Psoas muscle (tissue), 8 donors: Measurements from ENCODE around the gene FAM53B. TPM values are rescaled to one million over a fixed set of nuclear protein-coding genes. Genes with fewer than 3 reads are reported as not detected.

Source experiments
- ATAC-seq, 4 donors: fragments of 200-7000 bp; cut with Tn5 transposase; one replicate each; pipeline ENCODE4 v1.9.1; 2020; ENCODE audit warnings: moderate library complexity in 3 of 4, mild to moderate bottlenecking in 2 of 4
- DNase-seq, 2 donors: peaks; one replicate each; pipeline ENCODE4 v3.0.0-alpha.2; 2020
- H3K27ac ChIP-seq: fragments of 200-600 bp; one replicate; pipeline ENCODE4 v1.8.0; 2022
- H3K27me3 ChIP-seq, 3 donors: fragments of 200-600 bp in 1 of 3; one replicate each; pipeline versions ENCODE4 v1.6.1 to v1.8.0; 2013 to 2022; ENCODE audit warnings: low read length in 2 of 3, mild to moderate bottlenecking in 2 of 3, moderate library complexity in 1 of 3; ENCODE audit not compliant: insufficient read depth in 3 of 3
- H3K36me3 ChIP-seq, 2 donors: fragments of 200-600 bp in 1 of 2; one replicate each; pipeline versions ENCODE4 v1.6.1 to v1.8.0; 2013 to 2022; ENCODE audit warnings: low read depth in 1 of 2, mild to moderate bottlenecking in 1 of 2, moderate library complexity in 1 of 2; ENCODE audit not compliant: insufficient read depth in 1 of 2
- H3K4me1 ChIP-seq: fragments of 200-600 bp; one replicate; pipeline ENCODE4 v1.8.0; 2022
- H3K4me3 ChIP-seq: fragments of 200-600 bp; one replicate; pipeline ENCODE4 v1.8.0; 2022; ENCODE audit warnings: mild to moderate bottlenecking
- H3K9me3 ChIP-seq: fragments of 200-600 bp; one replicate; pipeline ENCODE4 v1.8.0; 2022
- CTCF ChIP-seq: fragments of 200-600 bp; IDR thresholded peaks from one replicate; pipeline ENCODE4 v1.8.0; 2022; ENCODE audit warnings: antibody characterized with exemption
- WGBS, 3 donors: extraction: QIAGEN DNeasy Blood & Tissue Kit; methylation state at CpG; one replicate each; pipeline versions ENCODE4 v1.1.6 to v1.1.7; 2013; 5-methylcytosine and 5-hydroxymethylcytosine counted together
- intact Hi-C, 2 donors: fragments of 100-400 bp; cut with DNase I; formaldehyde crosslinking; loops; one replicate each; pipeline versions ENCODE4 v1.11.0 to v1.14.2; 2022
- polyA plus RNA-seq, 3 donors: library from polyadenylated mRNA; stranded (reverse); fragments of 200-250 nt; gene quantifications; one replicate each; pipeline ENCODE4 v1.2.3, GENCODE V29; 2013
- total RNA-seq, 4 donors: library from RNA; stranded (reverse); fragmentation: NEBNext Ultra II Directional in 2 of 4; extraction: Animal tissue kit (Norgen Biotek cat#: 25700) in 2 of 4; gene quantifications; one replicate each; pipeline versions ENCODE4 v1.2.1 to v1.2.4, GENCODE V29; 2021 to 2023
- donor health status: healthy with polysubstance abuse.
- donor health status: DM: no; HTN: no; CAD: no; lungs with moderate emphysema.
- donor health status: Bipolar disorder and iron deficiency.
- donor health status: healthy.
- donor health status: DM: yes; HTN: yes; CAD: no.
- donor health status: DM: no; HTN: no; CAD: no.
- donor health status: DM: no; HTN: no; CAD: no.
- donor health status: DM: yes; HTN: yes; CAD: no.

The FAM53B gene
- total and polyA plus RNA-seq, 7 donors = 31.0 to 178 (median 49.5) TPM

- DNase-seq (no peak), ATAC-seq (peak in 3 of 4 donors; percentile 4 to 26 (median 20))
- Histone ChIP-seq H3K4me3 (no peak overlapping the region), H3K36me3 (no peaks in the 10 kb centered on the region), H3K27me3 (no peaks in the 10 kb centered on the region), H3K4me1 (peaks cover 64% of the 10 kb centered on the region), H3K9me3 (no peaks in the 10 kb centered on the region), H3K27ac (peak overlapping the region; percentile 58)
- TF ChIP-seq CTCF = no peak
- intact Hi-C loops = no loop called here
- WGBS, 3 donors = 65 to 76% (median 66%) methylated on average over 14 to 17 of the region's 17 CpGs
Measured at GRCh38 chr10:124653811-124654651, 90.1 kb downstream of the FAM53B start.

GRCh38 chr10:124653311-124653710 is 90.9 kb downstream of the FAM53B start:
- peak overlapping the region; percentile 58 for H3K27ac ChIP-seq
- ATAC-seq (no peak), DNase-seq (no peak)
- H3K4me1 ChIP-seq = peaks cover 67% of the 10 kb centered on the region
- TF ChIP-seq CTCF = no peak
- H3K4me3 ChIP-seq = no peak overlapping the region
- no peaks in the 10 kb centered on the region for H3K27me3 ChIP-seq
- 56 to 70% (median 57%) methylated on average over 7 of the region's 7 CpGs for WGBS, 3 donors
- no peaks in the 10 kb centered on the region for H3K9me3 ChIP-seq
- H3K36me3 ChIP-seq = no peaks in the 10 kb centered on the region
- intact Hi-C loops = no loop called here

GRCh38 chr10:124652701-124653100 is 91.5 kb downstream of the FAM53B start:
- no peak for DNase-seq
- intact Hi-C loops = no loop called here
- H3K27ac ChIP-seq = peak overlapping the region; percentile 58
- ATAC-seq = no peak
- no peak for TF ChIP-seq CTCF
- H3K9me3 ChIP-seq = no peaks in the 10 kb centered on the region
- no peak overlapping the region for H3K4me3 ChIP-seq
- peaks cover 67% of the 10 kb centered on the region for H3K4me1 ChIP-seq
- no peaks in the 10 kb centered on the region for H3K36me3 ChIP-seq
- WGBS, 3 donors = 85 to 93% (median 91%) methylated on average over 8 of the region's 8 CpGs
- no peaks in the 10 kb centered on the region for H3K27me3 ChIP-seq

- ATAC-seq (no peak), DNase-seq (no peak)
- H3K9me3 ChIP-seq = no peaks in the 10 kb centered on the region
- H3K27me3 ChIP-seq = no peaks in the 10 kb centered on the region
- 80 to 91% (median 86%) methylated on average over 5 of the region's 5 CpGs for WGBS, 3 donors
- intact Hi-C loops = no loop called here
- no peaks in the 10 kb centered on the region for H3K36me3 ChIP-seq
- TF ChIP-seq CTCF = no peak
- peak overlapping the region; percentile 44 for H3K27ac ChIP-seq
- H3K4me1 ChIP-seq = peaks cover 67% of the 10 kb centered on the region
- H3K4me3 ChIP-seq = no peak overlapping the region
Measured at GRCh38 chr10:124652200-124652599, 92.0 kb downstream of the FAM53B start.
